HUES6 (cell line): ENCODE data around the gene HOXC11.
A peak's percentile ranks its signal among the peaks of the same experiment; 100 is the strongest.

Experiments
- H3K27ac ChIP-seq: 2 replicates; pipeline ENCODE4 v1.7.0; 2013; ENCODE audit warnings: low read depth, mild to moderate bottlenecking, low read length, inconsistent platforms
- H3K27me3 ChIP-seq: 2 replicates; pipeline ENCODE4 v1.6.1; 2013; ENCODE audit warnings: low read length; ENCODE audit not compliant: control insufficient read depth, insufficient read depth
- H3K36me3 ChIP-seq: 2 replicates; pipeline ENCODE4 v1.6.1; 2013; ENCODE audit warnings: low read length; ENCODE audit not compliant: control insufficient read depth, insufficient read depth
- H3K4me1 ChIP-seq: 2 replicates; pipeline ENCODE4 v1.6.1; 2013; ENCODE audit warnings: low read length; ENCODE audit not compliant: control insufficient read depth, insufficient read depth
- H3K4me3 ChIP-seq: 2 replicates; pipeline ENCODE4 v1.5.1; 2013; ENCODE audit warnings: low read depth, low read length
- H3K9ac ChIP-seq: one replicate; pipeline ENCODE4 v1.6.1; 2013; ENCODE audit warnings: mild to moderate bottlenecking, low read length
- H3K9me3 ChIP-seq: 2 replicates; pipeline ENCODE4 v1.6.1; 2013; ENCODE audit warnings: low read depth, low read length; ENCODE audit not compliant: control insufficient read depth, insufficient read depth

HOXC11 gene

DNA sequence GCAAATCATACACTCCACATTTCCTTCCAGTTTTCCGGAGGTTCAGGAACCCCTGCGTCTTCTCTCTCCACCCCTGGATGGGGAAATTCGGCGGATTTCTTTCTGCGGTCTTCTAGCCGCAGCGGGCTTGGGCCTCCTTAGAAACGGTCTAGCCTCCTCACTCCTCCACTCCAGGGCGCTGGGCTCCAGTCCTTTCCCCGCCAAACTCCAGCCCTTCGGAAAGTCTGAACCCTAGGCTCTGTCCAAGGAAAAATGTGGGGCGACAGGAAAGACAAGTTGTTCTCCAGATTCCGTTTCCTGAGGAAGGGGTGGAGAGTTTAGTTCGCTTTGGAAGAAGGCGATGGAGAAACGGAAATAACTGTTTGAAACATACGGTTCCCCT, 10.6 kb downstream of the HOXC11 start:
- Histone ChIP-seq H3K27ac (no peak overlapping the region), H3K4me3 (no peak overlapping the region), H3K4me1 (0 out of 2 replicates have a peak, but pooled peaks cover 3% of the 10 kb centered on the region), H3K27me3 (peaks cover 100% of the 10 kb centered on the region), H3K9me3 (peaks cover 6% of the 10 kb centered on the region; the same call in 1 of the 2 replicates), H3K36me3 (no peaks in the 10 kb centered on the region), H3K9ac (peak overlapping the region; percentile 44)

DNA sequence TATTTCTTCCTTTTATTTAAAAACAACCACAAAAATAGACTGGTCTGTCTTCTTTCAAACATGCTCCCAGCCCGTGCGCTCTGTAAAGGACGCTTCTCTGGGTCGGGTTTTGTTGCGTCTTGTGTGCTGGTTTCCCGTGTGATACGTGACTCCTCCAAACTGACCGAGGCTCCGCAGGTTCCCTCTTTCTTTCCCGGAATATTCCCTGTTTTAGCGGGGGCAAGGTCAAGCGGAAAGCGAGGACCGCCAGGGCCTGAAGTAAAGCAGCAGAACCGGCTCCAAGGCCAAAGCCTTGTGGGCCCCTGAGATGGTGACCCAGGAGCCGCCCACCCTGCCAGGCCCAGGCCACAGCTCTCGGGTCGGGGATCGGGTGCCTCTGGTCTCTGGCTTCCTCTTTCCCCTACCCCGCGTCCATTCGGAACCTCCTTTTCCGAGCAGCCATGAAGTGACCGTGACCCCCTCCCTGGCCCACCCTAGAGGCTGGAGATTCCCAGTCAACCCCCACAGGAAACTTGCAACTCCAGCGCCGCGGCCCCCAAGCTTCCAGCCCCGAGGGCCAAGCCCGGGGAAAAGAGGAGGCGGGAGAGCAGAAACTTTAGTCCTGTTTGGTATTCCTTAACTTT, 11.1 kb downstream of the HOXC11 start:
- H3K27ac ChIP-seq = no peak overlapping the region
- peaks cover 100% of the 10 kb centered on the region for H3K27me3 ChIP-seq
- H3K4me3 ChIP-seq = no peak overlapping the region

DNA sequence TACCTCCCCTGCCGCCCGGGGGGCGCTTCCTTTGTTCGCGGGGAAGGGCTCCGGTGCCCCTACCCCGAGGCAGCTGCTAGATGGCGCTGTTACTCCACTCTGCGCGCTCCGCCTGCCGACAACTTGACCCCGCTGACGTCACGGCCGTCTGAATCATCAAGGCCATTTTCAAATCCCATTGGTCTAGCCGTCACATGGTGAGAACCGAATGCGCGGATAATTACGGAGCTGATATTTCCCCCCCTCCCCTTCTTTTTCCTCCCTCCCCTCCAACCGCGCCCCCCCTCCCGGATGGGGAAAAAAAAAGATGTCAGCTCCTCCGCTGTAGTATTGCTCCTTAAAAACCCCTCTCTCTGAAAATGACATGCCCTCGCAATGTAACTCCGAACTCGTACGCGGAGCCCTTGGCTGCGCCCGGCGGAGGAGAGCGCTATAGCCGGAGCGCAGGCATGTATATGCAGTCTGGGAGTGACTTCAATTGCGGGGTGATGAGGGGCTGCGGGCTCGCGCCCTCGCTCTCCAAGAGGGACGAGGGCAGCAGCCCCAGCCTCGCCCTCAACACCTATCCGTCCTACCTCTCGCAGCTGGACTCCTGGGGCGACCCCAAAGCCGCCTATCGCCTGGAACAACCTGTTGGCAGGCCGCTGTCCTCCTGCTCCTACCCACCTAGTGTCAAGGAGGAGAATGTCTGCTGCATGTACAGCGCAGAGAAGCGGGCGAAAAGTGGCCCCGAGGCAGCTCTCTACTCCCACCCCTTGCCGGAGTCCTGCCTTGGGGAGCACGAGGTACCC, 12.2 kb downstream of the HOXC11 start, which contains the start of gene HOXC10:
TSS of gene HOXC10 (plus strand) at position 246 of the 791 bp plus-strand sequence. CDS start at position 360, 114 bp downstream.
- peaks cover 100% of the 10 kb centered on the region for H3K27me3 ChIP-seq
- no peaks in the 10 kb centered on the region for H3K36me3 ChIP-seq
- peak within 1 kb of the TSS; percentile 39 for H3K4me3 ChIP-seq
- 0 out of 2 replicates have a peak, but pooled peaks cover 3% of the 10 kb centered on the region for H3K4me1 ChIP-seq
- H3K9ac ChIP-seq = peak within 1 kb of the TSS; percentile 64
- H3K27ac ChIP-seq = no peak within 1 kb of the TSS
- H3K9me3 ChIP-seq = peaks cover 6% of the 10 kb centered on the region; the same call in 1 of the 2 replicates

More for the DNA sequence above, 11.1 kb downstream of the HOXC11 start:
- peak overlapping the region; percentile 44 for H3K9ac ChIP-seq
- H3K9me3 ChIP-seq = peaks cover 6% of the 10 kb centered on the region; the same call in 1 of the 2 replicates
- 0 out of 2 replicates have a peak, but pooled peaks cover 3% of the 10 kb centered on the region for H3K4me1 ChIP-seq
- no peaks in the 10 kb centered on the region for H3K36me3 ChIP-seq

DNA sequence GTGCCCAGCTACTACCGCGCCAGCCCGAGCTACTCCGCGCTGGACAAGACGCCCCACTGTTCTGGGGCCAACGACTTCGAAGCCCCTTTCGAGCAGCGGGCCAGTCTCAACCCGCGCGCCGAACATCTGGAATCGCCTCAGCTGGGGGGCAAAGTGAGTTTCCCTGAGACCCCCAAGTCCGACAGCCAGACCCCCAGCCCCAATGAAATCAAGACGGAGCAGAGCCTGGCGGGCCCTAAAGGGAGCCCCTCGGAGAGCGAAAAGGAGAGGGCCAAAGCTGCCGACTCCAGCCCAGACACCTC, 12.7 kb downstream of the HOXC11 start:
- H3K27ac ChIP-seq = no peak overlapping the region
- H3K9me3 ChIP-seq = peaks cover 6% of the 10 kb centered on the region; the same call in 1 of the 2 replicates
- no peaks in the 10 kb centered on the region for H3K36me3 ChIP-seq
- peak overlapping the region; percentile 39 for H3K4me3 ChIP-seq
- peak overlapping the region; percentile 64 for H3K9ac ChIP-seq
- H3K4me1 ChIP-seq = 0 out of 2 replicates have a peak, but pooled peaks cover 3% of the 10 kb centered on the region
- peaks cover 100% of the 10 kb centered on the region for H3K27me3 ChIP-seq

DNA sequence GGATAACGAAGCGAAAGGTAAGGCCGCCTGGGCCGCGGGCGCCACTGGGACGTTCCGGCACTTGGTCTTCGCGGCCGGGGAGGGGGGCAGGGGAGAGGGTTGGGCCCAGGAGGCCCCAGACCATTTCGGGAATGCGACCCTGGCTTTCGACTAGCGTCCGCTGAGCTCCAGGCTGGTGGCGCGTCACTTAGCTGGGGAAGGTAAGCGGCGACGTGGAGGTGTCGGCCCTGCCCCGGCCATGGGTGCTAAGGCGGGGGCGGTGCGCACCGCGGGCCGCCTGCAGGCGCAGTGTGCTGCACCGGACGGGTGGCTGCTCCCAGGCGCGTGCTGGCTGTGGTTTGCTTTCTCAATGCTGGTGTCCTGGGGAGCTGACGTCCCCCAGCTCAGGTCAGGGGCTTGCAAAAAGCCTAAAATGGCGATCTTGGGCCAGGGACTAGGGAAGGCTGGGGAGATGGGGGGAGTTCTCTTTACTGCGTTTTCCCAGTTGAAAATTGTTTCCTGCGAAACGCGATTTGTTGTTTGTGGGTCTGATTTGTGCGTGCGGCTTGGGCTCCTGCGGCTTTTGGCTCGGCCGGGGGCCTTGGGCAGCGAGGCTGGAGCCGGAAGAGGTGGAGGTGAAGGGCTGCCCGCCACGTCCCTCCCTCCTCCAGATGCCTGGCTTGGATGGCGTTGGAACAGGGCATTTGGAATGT, 13.2 kb downstream of the HOXC11 start:
- Histone ChIP-seq H3K27ac (no peak overlapping the region), H3K4me3 (peak overlapping the region; percentile 39)

DNA sequence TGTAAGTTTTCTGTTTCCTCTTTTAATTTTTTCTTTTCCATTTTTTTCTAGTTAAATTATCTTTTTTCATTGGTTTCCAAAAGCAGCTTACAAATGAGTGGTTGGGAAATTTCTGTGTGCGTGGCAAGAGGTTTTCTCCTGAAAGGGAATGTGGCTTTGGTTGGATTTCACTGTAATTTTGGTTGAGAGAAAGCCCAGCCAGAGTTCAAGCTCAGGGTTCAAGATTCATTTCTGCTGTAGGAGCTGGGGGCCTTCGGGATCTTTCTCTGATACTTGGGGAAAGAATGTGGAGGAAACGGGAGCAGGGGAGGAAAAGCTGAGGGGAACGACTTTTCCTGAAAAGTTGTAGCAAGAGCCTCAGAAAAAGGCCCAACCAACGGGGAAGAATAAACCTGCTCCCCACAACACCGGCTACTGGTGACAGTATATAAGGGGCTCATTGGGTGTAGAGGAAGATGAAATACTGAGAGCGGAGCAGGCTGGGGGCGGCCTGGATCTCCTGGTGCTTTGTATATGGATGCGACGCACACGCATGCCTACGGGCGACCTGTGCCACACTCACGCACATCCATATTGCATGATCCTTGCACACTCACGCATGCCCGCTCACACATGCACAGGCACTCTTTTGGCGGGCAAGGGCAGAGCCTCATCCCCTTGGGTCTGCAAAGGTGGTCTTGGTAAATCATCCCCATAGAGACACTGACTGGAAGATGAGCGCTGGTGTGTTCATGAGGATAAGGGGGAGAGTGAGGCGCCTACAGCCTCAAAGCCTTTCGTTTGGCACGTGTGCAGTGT, 14.0 kb downstream of the HOXC11 start:
- peak overlapping the region; percentile 39; the same call in 1 of the 2 replicates for H3K4me3 ChIP-seq
- no peaks in the 10 kb centered on the region for H3K36me3 ChIP-seq
- peak overlapping the region; percentile 38 for H3K9ac ChIP-seq
- H3K27ac ChIP-seq = no peak overlapping the region
- peaks cover 100% of the 10 kb centered on the region for H3K27me3 ChIP-seq
- 0 out of 2 replicates have a peak, but pooled peaks cover 3% of the 10 kb centered on the region for H3K4me1 ChIP-seq
- H3K9me3 ChIP-seq = peaks cover 6% of the 10 kb centered on the region; the same call in 1 of the 2 replicates

More for the DNA sequence above, 13.2 kb downstream of the HOXC11 start:
- Histone ChIP-seq H3K4me1 (0 out of 2 replicates have a peak, but pooled peaks cover 3% of the 10 kb centered on the region), H3K9ac (peak overlapping the region; percentile 64), H3K9me3 (peaks cover 6% of the 10 kb centered on the region; the same call in 1 of the 2 replicates), H3K27me3 (peaks cover 100% of the 10 kb centered on the region), H3K36me3 (no peaks in the 10 kb centered on the region)

DNA sequence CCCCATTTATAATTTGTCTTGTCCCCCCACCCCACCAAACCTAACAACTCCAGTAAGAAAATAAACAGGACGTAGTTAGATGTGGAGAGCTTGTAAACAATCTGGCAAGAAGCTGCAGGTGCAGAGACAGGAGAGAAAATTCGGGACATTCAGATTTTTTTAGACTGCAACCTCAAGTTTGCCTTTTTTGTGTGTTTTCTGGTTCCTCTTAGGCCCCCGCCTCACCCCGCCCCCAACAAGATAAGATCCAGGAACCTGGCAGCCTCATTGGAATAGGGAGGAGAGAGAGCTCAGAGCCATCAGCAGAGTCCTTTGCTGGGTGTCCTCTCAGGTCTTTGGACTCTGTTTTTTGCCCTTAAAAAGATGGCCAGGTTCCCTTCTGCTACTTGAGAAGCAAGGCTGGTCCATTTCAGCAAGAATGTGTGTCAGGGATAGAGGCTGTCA, 14.9 kb downstream of the HOXC11 start:
- H3K9me3 ChIP-seq = peaks cover 6% of the 10 kb centered on the region; the same call in 1 of the 2 replicates
- H3K4me1 ChIP-seq = no peaks in the 10 kb centered on the region
- H3K36me3 ChIP-seq = no peaks in the 10 kb centered on the region
- no peak overlapping the region; the same call in 1 of the 2 replicates for H3K4me3 ChIP-seq
- peaks cover 100% of the 10 kb centered on the region for H3K27me3 ChIP-seq
- no peak overlapping the region for H3K27ac ChIP-seq
- H3K9ac ChIP-seq = peak overlapping the region; percentile 58

DNA sequence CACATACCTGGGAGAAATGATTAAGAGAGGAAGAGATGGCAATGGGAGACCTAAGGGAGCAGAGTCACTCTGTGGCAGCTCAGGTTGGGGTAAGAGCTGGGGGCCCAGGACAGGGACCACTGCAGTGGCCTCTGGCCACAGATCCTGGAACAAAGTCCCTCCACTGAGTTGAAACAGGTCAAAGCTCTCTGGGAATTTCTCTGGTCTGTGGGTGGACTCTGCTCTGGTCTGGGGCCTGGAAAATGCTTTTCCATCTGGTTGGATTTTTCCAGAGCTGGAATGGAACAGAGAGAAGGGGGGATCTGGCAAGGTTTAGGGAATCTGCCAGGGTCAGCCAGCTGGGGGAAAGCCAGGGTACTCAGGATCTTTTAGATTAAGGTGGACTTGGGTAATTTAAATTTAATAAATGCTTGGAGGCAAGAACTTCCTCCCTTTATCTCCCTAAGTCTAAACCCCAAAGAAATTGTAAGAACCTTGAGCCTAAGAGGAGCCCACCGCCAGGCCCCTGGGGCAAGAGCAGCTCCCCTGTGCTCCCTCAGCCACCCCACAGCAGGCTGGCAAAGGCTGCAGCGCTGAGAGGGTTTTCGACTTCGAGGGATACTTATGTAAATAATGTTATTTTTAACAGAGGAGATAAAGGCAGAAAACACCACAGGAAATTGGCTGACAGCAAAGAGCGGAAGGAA, 15.8 kb downstream of the HOXC11 start:
- no peaks in the 10 kb centered on the region for H3K36me3 ChIP-seq
- peaks cover 100% of the 10 kb centered on the region for H3K27me3 ChIP-seq
- H3K9ac ChIP-seq = peak overlapping the region; percentile 58
- no peak overlapping the region for H3K27ac ChIP-seq
- H3K4me1 ChIP-seq = no peaks in the 10 kb centered on the region
- H3K9me3 ChIP-seq = peaks cover 6% of the 10 kb centered on the region; the same call in 1 of the 2 replicates
- no peak overlapping the region; the same call in 1 of the 2 replicates for H3K4me3 ChIP-seq

DNA sequence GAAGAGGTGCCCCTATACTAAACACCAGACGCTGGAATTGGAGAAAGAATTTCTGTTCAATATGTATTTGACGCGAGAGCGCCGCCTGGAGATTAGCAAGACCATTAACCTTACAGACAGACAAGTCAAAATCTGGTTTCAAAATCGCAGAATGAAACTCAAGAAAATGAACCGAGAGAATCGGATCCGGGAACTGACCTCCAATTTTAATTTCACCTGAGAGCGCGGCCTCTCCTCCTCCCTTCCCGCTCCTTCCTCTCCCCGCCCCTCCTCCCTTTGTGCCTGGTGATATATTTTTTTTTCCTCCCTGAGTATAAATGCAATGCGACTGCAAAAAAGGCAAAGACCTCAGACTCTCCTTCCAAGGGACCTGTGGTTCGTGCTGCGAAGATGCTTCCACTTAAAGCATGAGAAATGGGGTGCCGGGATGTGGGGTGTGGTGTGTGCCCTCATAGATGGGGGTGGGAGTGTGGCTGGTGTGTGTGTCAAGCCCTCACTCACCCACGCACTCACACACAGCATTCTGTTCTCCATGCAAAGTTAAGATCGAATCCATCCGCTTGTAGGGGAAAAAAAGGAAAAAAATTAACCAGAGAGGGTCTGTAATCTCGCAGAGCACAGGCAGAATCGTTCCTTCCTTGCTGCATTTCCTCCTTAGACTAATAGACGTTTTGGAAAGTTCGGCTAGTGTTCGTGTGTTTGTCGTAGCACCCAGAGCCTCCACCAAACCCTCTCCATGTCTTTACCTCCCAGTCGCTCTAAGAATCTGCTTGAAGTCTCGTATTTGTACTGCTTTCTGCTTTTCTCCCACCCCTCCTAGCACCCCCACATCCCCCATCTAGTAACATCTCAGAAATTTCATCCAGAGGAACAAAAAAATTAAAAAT, 16.5 kb downstream of the HOXC11 start:
- H3K4me1 ChIP-seq = no peaks in the 10 kb centered on the region
- H3K27ac ChIP-seq = no peak overlapping the region
- H3K9me3 ChIP-seq = peaks cover 6% of the 10 kb centered on the region; the same call in 1 of the 2 replicates
- H3K36me3 ChIP-seq = no peaks in the 10 kb centered on the region
- no peak overlapping the region for H3K9ac ChIP-seq
- no peak overlapping the region for H3K4me3 ChIP-seq
- peaks cover 100% of the 10 kb centered on the region for H3K27me3 ChIP-seq
